ENCODE data around the gene LCLAT1.
"Not testable (repeated sequence)": the region's sequence is repeated elsewhere in the genome, so short reads cannot be mapped to it uniquely, and the experiment has no call there.

The LCLAT1 gene

GRCh38 chr2:30492185-30492584 lies 45.1 kb downstream of the LCLAT1 start:
- no peak for DNase-seq

- DNase-seq = no peak
These were observed 45.6 kb downstream of the LCLAT1 start for GRCh38 chr2:30492619-30493018.

DNA sequence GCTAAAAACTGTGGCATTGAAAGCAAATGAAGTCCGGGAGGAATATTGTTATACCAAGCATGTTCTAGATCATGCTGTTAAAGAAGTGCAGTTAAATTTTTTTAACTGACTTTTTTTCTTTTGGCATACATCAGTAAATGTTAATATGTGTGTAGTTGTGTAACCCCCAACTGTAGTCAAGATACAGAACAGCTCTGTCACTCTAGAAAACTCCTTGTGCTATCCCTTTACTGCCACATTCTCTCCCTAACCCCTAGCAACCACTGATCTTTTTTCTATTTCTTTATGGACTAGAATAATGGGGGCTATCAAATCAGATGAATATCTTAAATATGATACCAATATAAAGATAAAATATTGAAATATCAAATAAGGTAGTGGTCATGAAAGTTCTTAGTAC lies 46.4 kb downstream of the LCLAT1 start:
- DNase-seq = no peak

DNA sequence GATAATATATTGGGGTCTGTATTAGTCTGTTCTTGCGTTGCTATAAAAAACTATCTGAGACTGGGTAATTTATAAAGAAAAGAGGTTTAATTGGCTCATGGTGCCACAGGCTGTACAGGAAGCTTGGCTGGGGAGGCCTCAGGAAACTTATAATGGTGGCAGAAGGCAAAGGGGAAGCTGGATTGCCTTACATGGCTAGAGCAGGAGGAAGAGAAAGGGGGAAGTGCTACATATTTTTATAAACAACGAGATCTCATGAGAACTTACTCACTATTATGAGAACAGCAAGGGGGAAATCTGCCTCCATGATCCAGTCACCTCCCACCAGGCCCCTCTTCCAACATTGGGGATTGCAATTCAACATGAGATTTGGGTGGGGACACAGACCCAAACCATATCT lies 48.9 kb downstream of the LCLAT1 start:
- DNase-seq = not testable (repeated sequence)

DNA sequence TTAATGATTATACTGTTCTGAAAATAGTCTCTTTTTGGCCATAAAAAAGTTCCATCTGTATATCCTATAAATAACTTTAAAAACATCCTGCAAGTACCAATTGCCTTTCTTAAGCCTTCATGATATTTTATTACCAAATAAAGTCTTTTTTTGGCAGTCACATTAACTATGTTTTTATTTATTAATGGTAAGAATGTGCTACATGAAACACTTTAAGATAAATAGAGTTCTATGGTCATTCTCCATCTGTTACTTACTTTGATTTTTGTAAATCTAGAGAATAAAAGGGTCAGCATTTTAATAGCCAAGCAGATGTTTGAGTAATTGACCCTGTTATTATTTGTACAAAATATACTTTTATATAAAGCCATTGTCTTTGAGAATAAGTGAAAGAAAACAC lies 52.6 kb downstream of the LCLAT1 start:
- DNase-seq = no peak

DNA sequence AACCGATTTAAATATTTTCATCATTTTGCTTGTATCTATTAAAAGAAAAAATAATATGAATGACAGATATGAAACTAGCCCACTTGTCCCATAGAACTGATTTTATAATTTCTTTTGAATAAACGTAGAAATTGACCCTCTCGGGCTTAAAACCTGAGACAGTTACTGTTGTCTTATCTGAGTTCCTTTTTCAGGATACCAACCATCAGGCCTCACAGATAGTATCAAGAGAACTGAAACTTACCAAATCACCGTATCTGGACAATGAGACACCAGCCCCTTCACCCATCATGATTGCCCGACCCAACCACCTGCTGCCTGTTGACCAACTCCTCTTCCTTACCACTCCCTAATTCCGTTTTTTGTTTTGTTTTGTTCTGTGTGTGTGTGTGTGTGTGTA lies 53.7 kb downstream of the LCLAT1 start:
- no peak for DNase-seq

GRCh38 chr2:30502310-30502709 lies 55.3 kb downstream of the LCLAT1 start:
- DNase-seq = no peak

DNA sequence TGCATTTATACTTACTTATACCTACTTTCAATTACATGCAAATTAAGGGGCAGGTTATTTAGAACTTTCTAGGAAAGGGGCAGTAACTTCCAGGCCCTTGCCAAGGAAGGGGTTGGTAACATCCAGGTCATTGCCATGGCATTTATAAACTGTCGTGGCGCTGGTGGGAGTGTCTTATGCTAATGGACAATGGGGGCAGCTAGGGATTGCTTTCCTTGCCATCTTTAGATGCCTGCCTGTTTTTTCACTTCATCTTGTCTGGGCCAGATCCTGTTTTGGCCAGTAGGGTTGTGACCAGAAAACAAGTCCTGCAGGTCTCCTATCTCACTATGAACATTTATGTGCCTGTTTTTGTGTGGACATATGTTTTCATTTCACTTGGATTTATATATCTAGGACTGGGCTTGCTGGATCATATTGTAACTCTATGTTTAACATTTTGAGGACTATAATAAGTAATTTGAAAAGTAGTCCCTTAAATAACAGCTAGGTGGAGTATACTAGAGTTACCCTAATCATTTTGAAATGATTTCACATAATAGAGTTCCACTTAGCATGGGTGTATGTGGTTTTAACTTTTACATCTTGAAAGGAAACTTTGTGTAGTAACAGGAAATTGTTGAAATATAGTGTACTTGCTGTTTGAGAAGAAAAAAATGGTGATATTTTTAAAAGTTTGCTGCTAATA lies 56.1 kb downstream of the LCLAT1 start:
- DNase-seq = peak; percentile 17

GRCh38 chr2:30503695-30504052 lies 56.6 kb downstream of the LCLAT1 start:
- no peak for DNase-seq

- DNase-seq = no peak
These were observed 57.7 kb downstream of the LCLAT1 start for GRCh38 chr2:30504731-30505130.

GRCh38 chr2:30505500-30506180 lies 58.6 kb downstream of the LCLAT1 start:
- no peak for DNase-seq

DNA sequence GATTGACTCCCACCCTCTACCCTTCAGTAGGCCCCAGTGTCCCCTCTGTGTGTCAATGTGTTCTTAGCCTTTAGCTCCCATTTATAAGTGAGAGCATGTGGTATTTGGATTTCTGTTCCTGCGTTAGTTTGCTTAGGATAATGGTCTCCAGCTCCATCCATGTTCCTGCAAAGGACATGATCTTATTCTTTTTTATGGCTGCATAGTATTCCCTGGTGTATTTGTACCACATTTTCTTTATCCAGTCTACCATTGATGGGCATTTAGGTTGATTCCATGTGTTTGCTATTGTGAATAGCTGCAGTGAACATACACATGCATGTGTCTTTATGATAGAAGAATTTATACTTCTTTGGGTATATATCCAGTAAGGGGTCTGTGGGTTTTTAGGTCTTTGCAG lies 60.4 kb downstream of the LCLAT1 start:
- DNase-seq = not testable (repeated sequence)

DNA sequence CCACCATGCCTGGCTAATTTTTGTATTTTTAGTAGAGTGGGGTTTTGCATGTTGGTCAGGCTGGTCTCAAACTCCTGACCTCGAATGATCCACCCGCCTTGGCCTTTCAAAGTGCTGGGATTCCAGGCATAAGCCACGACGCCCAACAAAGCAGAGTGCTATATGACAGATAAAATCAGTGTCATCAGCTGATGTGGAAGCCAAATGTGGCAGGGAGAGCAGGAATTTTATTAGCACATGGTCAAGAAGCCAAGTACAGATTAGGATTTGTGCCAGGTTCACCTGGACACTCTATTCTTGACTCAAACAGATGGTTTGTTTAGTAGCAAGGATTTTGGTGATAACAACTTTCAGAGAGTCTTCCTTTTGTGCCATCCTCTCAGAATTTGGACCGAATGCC lies 62.7 kb downstream of the LCLAT1 start:
- DNase-seq = no peak

DNA sequence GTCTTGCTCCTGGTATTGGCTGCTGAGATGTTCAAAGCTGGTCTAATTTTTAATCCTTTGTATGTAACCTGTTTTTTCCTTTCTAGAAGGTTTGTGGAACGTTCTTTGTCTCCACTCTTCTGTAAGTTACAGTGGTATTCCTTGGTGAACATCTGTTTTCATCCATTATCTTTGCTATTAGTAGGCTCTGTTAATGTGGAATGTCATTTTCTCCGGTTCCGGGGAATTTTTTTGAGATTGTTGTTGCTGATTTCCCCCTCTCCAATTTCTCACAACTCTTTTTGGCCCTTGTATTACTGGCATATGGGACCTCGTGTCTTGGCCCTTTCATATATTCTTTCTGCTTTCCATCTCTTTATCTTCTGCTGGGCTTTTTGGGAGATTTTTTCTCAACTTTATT lies 63.4 kb downstream of the LCLAT1 start:
- DNase-seq = no peak

GRCh38 chr2:30511122-30512083 lies 64.4 kb downstream of the LCLAT1 start:
- DNase-seq = no peak

- DNase-seq = no peak
These were observed 65.3 kb downstream of the LCLAT1 start for GRCh38 chr2:30512243-30512886.

GRCh38 chr2:30513649-30514048 lies 66.6 kb downstream of the LCLAT1 start:
- not testable (repeated sequence) for DNase-seq

DNA sequence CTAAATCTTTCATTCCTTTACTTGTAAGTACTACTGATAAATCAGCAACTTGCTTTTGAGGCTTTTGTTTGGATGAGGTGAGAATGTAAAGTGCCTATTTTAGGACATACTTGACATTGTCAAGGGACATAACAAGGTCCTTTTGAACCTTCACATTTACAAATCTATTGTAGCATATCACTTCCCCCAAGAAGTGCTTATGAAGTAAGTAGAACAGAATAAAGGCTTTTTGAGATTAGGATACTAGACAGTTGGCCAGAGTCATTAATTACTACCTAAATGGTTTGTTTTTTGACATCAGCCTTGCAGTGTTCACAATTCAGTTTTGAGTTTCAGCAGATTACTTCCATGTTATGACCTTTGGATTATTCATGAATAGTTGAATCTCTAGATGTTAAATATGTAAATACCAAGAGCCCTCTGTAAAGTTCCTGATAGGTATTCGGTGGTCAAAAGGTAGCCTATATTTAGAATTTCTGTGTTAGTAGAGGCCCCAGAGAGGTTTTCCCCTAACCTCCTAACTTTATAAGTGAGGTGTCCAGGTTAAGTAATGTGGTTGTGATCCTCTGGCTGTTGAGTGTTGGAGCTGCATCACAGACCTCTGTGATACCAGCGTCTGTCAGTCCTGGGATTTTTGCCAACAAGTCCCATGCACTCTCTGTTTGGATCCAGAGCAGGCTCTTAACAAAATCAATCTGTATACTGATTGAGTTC lies 67.2 kb downstream of the LCLAT1 start:
- DNase-seq = no peak

- no peak for DNase-seq
These were observed 67.9 kb downstream of the LCLAT1 start for GRCh38 chr2:30514848-30515435.

- DNase-seq = no peak
These were observed 69.1 kb downstream of the LCLAT1 start for GRCh38 chr2:30516166-30516565.

DNA sequence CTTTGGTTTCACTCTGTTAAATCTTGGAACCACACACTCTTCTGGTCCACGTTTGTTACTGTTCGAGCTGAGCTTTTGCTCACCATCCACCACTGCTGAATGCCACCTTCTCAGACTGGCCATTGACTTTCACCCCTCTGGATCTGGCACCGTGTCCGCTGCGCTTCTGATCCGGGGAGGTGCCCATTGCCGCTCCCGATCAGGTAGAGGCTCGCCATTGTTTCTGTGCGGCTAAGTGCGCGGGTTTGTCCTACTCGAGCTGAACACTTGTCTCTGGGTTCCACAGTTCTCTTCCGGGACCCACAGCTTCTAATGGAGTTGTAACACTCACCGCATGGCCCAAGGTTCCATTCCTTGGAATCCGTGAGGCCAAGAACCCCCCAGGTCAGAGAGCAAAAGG lies 72.8 kb downstream of the LCLAT1 start:
- no peak for DNase-seq

DNA sequence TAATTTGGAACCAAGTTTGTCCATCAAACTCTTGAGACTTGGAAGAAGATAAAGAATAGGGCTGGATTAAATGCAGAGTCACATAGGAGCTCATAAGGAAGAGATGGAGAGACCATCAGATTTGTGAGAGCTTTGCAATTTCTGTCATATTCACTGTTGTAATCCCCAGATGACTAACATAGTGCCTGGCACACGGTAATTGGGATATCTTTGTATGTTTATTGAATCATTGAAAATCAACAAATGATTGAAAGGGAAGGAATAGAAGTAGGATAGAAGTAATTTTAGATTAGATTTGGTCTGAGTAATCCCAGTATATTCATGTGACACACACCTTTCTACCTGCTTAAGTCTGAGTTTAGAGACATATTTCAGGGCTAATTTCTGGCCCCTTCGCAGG lies 75.4 kb downstream of the LCLAT1 start:
- no peak for DNase-seq

Data from CD4-positive, alpha-beta T cell treated with Interleukin-10 for 1 hour (primary cell).